Measurements from ENCODE around the gene UBASH3B. TPM values are rescaled to one million over a fixed set of nuclear protein-coding genes. Genes with fewer than 3 reads are reported as not detected.

Gene UBASH3B
- total and polyA plus RNA-seq, 2 donors (not counting 1 experiment from before 2014, with no cell fraction given), result 13.1 to 44.4 TPM

- Histone ChIP-seq H3K9me3 (ENCODE audit: control insufficient read depth, insufficient read depth, low read depth, low read length) (no peaks in the 10 kb centered on the region), H2AFZ (ENCODE audit: low read length) (no peak overlapping the region), H3K36me3 (ENCODE audit: control insufficient read depth, insufficient read depth, low read length) (no peaks in the 10 kb centered on the region), H3K27me3 (ENCODE audit: control insufficient read depth, insufficient read depth, low read length) (no peaks in the 10 kb centered on the region), H3K79me2 (ENCODE audit: control insufficient read depth, insufficient read depth, low read length) (peaks cover 28% of the 10 kb centered on the region), H3K4me2 (ENCODE audit: extremely low read depth, insufficient read depth, low read length) (no peak overlapping the region), H3K4me3 (replicated peaks in 1 of 4; ENCODE audit: control extremely low read depth in 1 of 4, insufficient read depth in 1 of 4, low read depth in 3 of 4, low read length in 4 of 4) (no peak overlapping the region), H3K9ac (ENCODE audit: insufficient read depth, low read length) (no peak overlapping the region), H3K4me1 (ENCODE audit: control insufficient read depth, extremely low read depth, insufficient read depth, low read length) (peaks cover 5% of the 10 kb centered on the region), H4K20me1 (ENCODE audit: control insufficient read depth, extremely low read depth, insufficient read depth, low read length) (no peaks in the 10 kb centered on the region), H3K27ac (ENCODE audit: insufficient read depth, low read length) (no peak overlapping the region)
- TF ChIP-seq, protein P1, sequence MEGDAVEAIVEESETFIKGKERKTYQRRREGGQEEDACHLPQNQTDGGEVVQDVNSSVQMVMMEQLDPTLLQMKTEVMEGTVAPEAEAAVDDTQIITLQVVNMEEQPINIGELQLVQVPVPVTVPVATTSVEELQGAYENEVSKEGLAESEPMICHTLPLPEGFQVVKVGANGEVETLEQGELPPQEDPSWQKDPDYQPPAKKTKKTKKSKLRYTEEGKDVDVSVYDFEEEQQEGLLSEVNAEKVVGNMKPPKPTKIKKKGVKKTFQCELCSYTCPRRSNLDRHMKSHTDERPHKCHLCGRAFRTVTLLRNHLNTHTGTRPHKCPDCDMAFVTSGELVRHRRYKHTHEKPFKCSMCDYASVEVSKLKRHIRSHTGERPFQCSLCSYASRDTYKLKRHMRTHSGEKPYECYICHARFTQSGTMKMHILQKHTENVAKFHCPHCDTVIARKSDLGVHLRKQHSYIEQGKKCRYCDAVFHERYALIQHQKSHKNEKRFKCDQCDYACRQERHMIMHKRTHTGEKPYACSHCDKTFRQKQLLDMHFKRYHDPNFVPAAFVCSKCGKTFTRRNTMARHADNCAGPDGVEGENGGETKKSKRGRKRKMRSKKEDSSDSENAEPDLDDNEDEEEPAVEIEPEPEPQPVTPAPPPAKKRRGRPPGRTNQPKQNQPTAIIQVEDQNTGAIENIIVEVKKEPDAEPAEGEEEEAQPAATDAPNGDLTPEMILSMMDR (conservative IDR thresholded peaks at IDR 0.05 in 1 of 2, IDR thresholded peaks at IDR 0.05 in 1 of 2; ENCODE audit: low read depth in 1 of 2, low read length in 2 of 2), result no peak
- no peak for TF ChIP-seq EZH2 (IDR thresholded peaks at IDR 0.05; ENCODE audit: low read length, missing control alignments)
- DNase-seq (ENCODE audit: low read depth in 2 of 2), result no peak
These were observed 26.9 kb downstream of the UBASH3B start for GRCh38 chr11:122682464-122682863.

GRCh38 chr11:122685041-122685440 is 29.5 kb downstream of the UBASH3B start:
- Histone ChIP-seq H3K4me3 (replicated peaks in 1 of 4; ENCODE audit: control extremely low read depth in 1 of 4, insufficient read depth in 1 of 4, low read depth in 3 of 4, low read length in 4 of 4) (no peak overlapping the region), H3K9ac (ENCODE audit: insufficient read depth, low read length) (no peak overlapping the region), H3K27me3 (ENCODE audit: control insufficient read depth, insufficient read depth, low read length) (no peaks in the 10 kb centered on the region), H3K36me3 (ENCODE audit: control insufficient read depth, insufficient read depth, low read length) (no peaks in the 10 kb centered on the region), H2AFZ (ENCODE audit: low read length) (no peak overlapping the region), H3K27ac (ENCODE audit: insufficient read depth, low read length) (no peak overlapping the region), H3K4me2 (ENCODE audit: extremely low read depth, insufficient read depth, low read length) (no peak overlapping the region), H3K4me1 (ENCODE audit: control insufficient read depth, extremely low read depth, insufficient read depth, low read length) (peaks cover 5% of the 10 kb centered on the region), H4K20me1 (ENCODE audit: control insufficient read depth, extremely low read depth, insufficient read depth, low read length) (no peaks in the 10 kb centered on the region), H3K79me2 (ENCODE audit: control insufficient read depth, insufficient read depth, low read length) (peaks cover 25% of the 10 kb centered on the region), H3K9me3 (ENCODE audit: control insufficient read depth, insufficient read depth, low read depth, low read length) (no peaks in the 10 kb centered on the region)
- TF ChIP-seq, protein P1 (conservative IDR thresholded peaks at IDR 0.05 in 1 of 2, IDR thresholded peaks at IDR 0.05 in 1 of 2; ENCODE audit: low read depth in 1 of 2, low read length in 2 of 2), result no peak
- no peak for TF ChIP-seq EZH2 (IDR thresholded peaks at IDR 0.05; ENCODE audit: low read length, missing control alignments)
- DNase-seq (ENCODE audit: low read depth in 2 of 2), result no peak

- Histone ChIP-seq H3K9me3 (ENCODE audit: control insufficient read depth, insufficient read depth, low read depth, low read length) (no peaks in the 10 kb centered on the region), H4K20me1 (ENCODE audit: control insufficient read depth, extremely low read depth, insufficient read depth, low read length) (no peaks in the 10 kb centered on the region), H3K27ac (ENCODE audit: insufficient read depth, low read length) (no peak overlapping the region), H3K79me2 (ENCODE audit: control insufficient read depth, insufficient read depth, low read length) (peaks cover 25% of the 10 kb centered on the region), H3K36me3 (ENCODE audit: control insufficient read depth, insufficient read depth, low read length) (no peaks in the 10 kb centered on the region), H3K4me1 (ENCODE audit: control insufficient read depth, extremely low read depth, insufficient read depth, low read length) (peaks cover 5% of the 10 kb centered on the region), H2AFZ (ENCODE audit: low read length) (no peak overlapping the region), H3K4me2 (ENCODE audit: extremely low read depth, insufficient read depth, low read length) (no peak overlapping the region), H3K4me3 (replicated peaks in 1 of 4; ENCODE audit: control extremely low read depth in 1 of 4, insufficient read depth in 1 of 4, low read depth in 3 of 4, low read length in 4 of 4) (no peak overlapping the region), H3K9ac (ENCODE audit: insufficient read depth, low read length) (no peak overlapping the region), H3K27me3 (ENCODE audit: control insufficient read depth, insufficient read depth, low read length) (no peaks in the 10 kb centered on the region)
- TF ChIP-seq, protein P1 (conservative IDR thresholded peaks at IDR 0.05 in 1 of 2, IDR thresholded peaks at IDR 0.05 in 1 of 2; ENCODE audit: low read depth in 1 of 2, low read length in 2 of 2), result no peak
- TF ChIP-seq EZH2 (IDR thresholded peaks at IDR 0.05; ENCODE audit: low read length, missing control alignments), result no peak
- peak in 1 of 2 donors; percentile 48 for DNase-seq (ENCODE audit: low read depth in 2 of 2)
These were observed 30.6 kb downstream of the UBASH3B start for GRCh38 chr11:122686111-122686510.

Data from fibroblast of lung (primary cell).